ENCODE results near the gene NCKAP5.

Gene NCKAP5

DNA sequence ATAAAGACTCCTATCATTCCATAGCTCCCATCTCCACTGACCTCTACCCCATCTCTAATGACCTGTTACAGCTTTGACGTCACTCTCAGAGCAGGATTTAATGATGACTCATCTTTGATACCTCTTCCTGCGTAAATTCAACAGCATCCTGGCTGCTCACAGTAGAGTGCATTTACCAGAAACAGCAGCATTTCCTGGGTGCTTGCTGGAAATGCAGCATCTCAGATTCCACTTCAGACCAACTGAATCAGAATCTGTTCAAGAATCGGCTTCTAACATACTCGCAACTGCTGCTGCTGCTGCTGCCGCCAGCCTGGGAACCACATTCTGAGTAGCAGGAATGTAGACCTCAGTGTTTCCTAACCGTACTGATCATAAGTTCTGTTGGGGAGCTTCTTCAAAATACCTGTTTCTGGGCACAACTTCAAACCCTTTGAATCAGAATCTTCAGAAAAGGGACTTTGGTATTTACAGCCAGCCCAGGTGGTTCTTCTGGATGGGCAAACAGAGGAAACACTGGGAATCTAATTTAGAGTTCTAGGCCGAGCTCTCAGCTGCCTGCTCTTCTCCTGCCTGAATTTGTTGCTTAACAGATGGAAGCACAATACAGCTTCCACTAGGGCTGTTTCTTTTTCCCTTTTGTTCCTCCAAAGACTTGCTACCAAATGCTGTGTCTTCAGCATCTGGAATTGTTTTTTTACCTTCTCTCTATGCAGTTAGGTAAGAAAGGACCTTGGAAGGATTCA, 241.4 kb downstream of the NCKAP5 start:
- POLR2A ChIA-PET, result no interaction called here
- no peak for DNase-seq (ENCODE audit: extremely low spot score)
- no peak for TF ChIP-seq CTCF (IDR thresholded peaks at IDR 0.05; ENCODE audit: control extremely low read depth, extremely low read depth, low read depth, missing control alignments)
- CTCF ChIA-PET, result interaction anchor here (1.4 kb wide), 1 partner anchor 15 kb away, joined by 3 read pairs; no protein-coding TSS in a partner anchor

GRCh38 chr2:133324150-133324561, 244.1 kb downstream of the NCKAP5 start:
- TF ChIP-seq CTCF (IDR thresholded peaks at IDR 0.05; ENCODE audit: control extremely low read depth, extremely low read depth, low read depth, missing control alignments), result no peak
- POLR2A ChIA-PET, result no interaction called here
- DNase-seq (ENCODE audit: extremely low spot score), result no peak
- CTCF ChIA-PET, result no interaction called here

DNA sequence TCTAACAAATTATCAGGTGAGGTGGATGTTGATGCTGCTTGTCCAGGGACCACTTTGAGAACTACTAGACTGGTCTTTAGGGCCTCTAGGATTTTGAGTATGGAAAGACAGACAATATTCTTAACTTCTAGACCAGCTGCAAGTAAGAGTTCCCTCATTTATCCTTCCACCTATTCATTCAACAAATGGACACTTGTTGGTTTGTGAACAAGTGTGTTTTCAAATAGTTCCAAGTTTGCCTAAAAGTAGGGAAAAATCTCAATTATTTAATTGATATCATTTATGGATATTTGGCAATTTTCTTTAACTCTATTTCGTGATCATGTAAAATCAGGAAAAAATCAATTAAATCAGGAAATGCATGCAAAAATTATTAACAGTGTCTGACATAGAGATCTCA, 245.4 kb downstream of the NCKAP5 start:
- no peak for DNase-seq (ENCODE audit: extremely low spot score)
- ChIA-PET CTCF (interaction anchor here (1.3 kb wide), 1 partner anchor 12 kb away, joined by 4 read pairs; no protein-coding TSS in a partner anchor), POLR2A (no interaction called here)
- TF ChIP-seq CTCF (IDR thresholded peaks at IDR 0.05; ENCODE audit: control extremely low read depth, extremely low read depth, low read depth, missing control alignments), result no peak

GRCh38 chr2:133317178-133317577, 251.1 kb downstream of the NCKAP5 start:
- no peak for TF ChIP-seq CTCF (IDR thresholded peaks at IDR 0.05; ENCODE audit: control extremely low read depth, extremely low read depth, low read depth, missing control alignments)
- DNase-seq (ENCODE audit: extremely low spot score), result no peak
- POLR2A ChIA-PET, result no interaction called here
- CTCF ChIA-PET, result interaction anchor here (0.7 kb wide), 1 partner anchor 31 kb away, joined by 3 read pairs; no protein-coding TSS in a partner anchor

DNA sequence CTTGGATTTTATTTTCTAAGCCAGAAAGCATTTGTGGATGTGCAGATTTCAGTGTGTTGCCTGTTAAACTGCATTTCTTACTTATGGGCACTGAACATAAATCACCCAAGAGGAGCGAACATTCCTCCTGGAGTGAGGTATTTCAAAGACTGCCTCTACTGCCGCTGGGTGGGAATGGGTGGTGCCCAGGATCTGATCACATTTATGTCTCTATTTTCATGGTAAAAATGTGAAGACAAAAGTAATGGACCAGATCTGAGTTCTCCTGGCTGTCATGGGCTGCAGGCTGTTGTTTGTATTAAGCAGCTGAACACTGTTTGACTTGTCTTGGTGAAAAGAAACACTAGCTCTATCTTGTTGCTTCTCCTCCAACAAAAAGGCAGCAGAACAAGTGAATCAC, 251.7 kb downstream of the NCKAP5 start:
- DNase-seq (ENCODE audit: extremely low spot score), result no peak
- POLR2A ChIA-PET, result no interaction called here
- CTCF ChIA-PET, result no interaction called here
- TF ChIP-seq CTCF (IDR thresholded peaks at IDR 0.05; ENCODE audit: control extremely low read depth, extremely low read depth, low read depth, missing control alignments), result no peak

DNA sequence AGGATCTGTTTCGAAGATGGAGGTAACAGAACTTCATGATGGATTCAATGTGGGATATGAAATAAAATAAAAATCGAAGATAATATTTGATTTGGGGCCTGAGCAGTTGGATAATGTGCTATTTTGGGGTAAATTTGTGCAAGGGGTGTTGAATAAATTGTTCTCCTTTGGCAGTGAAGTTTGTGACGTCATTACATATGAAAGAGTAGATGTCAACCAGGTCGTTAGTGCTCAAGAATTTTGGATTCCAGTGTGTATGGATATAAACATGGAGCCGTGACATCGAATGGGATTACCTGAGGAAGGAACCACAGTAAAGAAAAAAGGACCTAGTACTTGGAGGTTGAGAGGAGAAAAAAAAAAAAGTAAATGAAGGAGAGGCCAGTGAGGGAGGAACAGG, 253.0 kb downstream of the NCKAP5 start:
- CTCF ChIA-PET, result no interaction called here
- POLR2A ChIA-PET, result no interaction called here
- DNase-seq (ENCODE audit: extremely low spot score), result no peak
- no peak for TF ChIP-seq CTCF (IDR thresholded peaks at IDR 0.05; ENCODE audit: control extremely low read depth, extremely low read depth, low read depth, missing control alignments)
